HepG2 (cell line): ENCODE data around the gene DPP6. TPM values are rescaled to one million over a fixed set of nuclear protein-coding genes. Genes with fewer than 3 reads are reported as not detected.

Source experiments
- DRAP1 ChIP-seq: IDR thresholded peaks from 2 replicates; pipeline ENCODE4 v1.6.1; 2016; ENCODE audit warnings: missing genetic modification reagents, missing compliant biosample characterization
- FOXP4 ChIP-seq: sonication (generic); formaldehyde crosslinking; IDR thresholded peaks from 2 replicates; pipeline ENCODE4 v1.4.0; 2020; ENCODE audit warnings: missing genetic modification reagents
- HMG20B ChIP-seq: conservative IDR thresholded peaks from 2 replicates; pipeline ENCODE4 v1.6.1; 2016; ENCODE audit warnings: missing genetic modification reagents, missing compliant biosample characterization
- KLF9 ChIP-seq: IDR thresholded peaks from 2 replicates; pipeline ENCODE4 v1.6.1; 2016; ENCODE audit warnings: low read depth
- MEF2D ChIP-seq: sonication (generic); formaldehyde crosslinking; IDR thresholded peaks from 2 replicates; pipeline ENCODE4 v1.5.1; 2020; ENCODE audit warnings: mild to moderate bottlenecking, missing genetic modification reagents
- MTERF4 ChIP-seq: sonication (generic); formaldehyde crosslinking; IDR thresholded peaks from 2 replicates; pipeline ENCODE4 v1.8.0; 2023; ENCODE audit warnings: mild to moderate bottlenecking, missing genetic modification reagents
- NFAT5 ChIP-seq: sonication (generic); formaldehyde crosslinking; IDR thresholded peaks from 2 replicates; pipeline ENCODE4 v1.4.0; 2020; ENCODE audit warnings: missing genetic modification reagents
- RAD21 ChIP-seq: fragments of 450-650 bp; formaldehyde crosslinking; IDR thresholded peaks from 2 replicates; pipeline ENCODE4 v1.5.0; 2020; ENCODE audit warnings: mild to moderate bottlenecking
- SIX1 ChIP-seq: sonication (generic); formaldehyde crosslinking; IDR thresholded peaks from 2 replicates; pipeline ENCODE4 v1.4.0; 2020; ENCODE audit warnings: missing genetic modification reagents, borderline replicate concordance
- SIX4 ChIP-seq: sonication (generic); formaldehyde crosslinking; IDR thresholded peaks from 2 replicates; pipeline ENCODE4 v1.4.0; 2020; ENCODE audit warnings: missing genetic modification reagents
- SOX5 ChIP-seq: IDR thresholded peaks from 2 replicates; pipeline ENCODE4 v1.6.1; 2016; ENCODE audit warnings: borderline replicate concordance
- ZMYM2 ChIP-seq: sonication (generic); formaldehyde crosslinking; IDR thresholded peaks from 2 replicates; pipeline ENCODE4 v1.8.0; 2022; ENCODE audit warnings: mild to moderate bottlenecking, missing genetic modification reagents
- ZNF232 ChIP-seq: sonication (generic); formaldehyde crosslinking; IDR thresholded peaks from 2 replicates; pipeline ENCODE4 v1.4.0; 2020; ENCODE audit warnings: missing genetic modification reagents, borderline replicate concordance
- ZNF564 ChIP-seq: sonication (generic); formaldehyde crosslinking; IDR thresholded peaks from 2 replicates; pipeline ENCODE4 v1.8.1; 2023; ENCODE audit warnings: mild to moderate bottlenecking, missing genetic modification reagents
- ZNF609 ChIP-seq: sonication (generic); formaldehyde crosslinking; IDR thresholded peaks from 2 replicates; pipeline ENCODE4 v1.4.0; 2020; ENCODE audit warnings: mild to moderate bottlenecking, missing genetic modification reagents, borderline replicate concordance
- ZNF704 ChIP-seq: sonication (generic); formaldehyde crosslinking; IDR thresholded peaks from 2 replicates; pipeline ENCODE4 v1.8.1; 2023; ENCODE audit warnings: mild to moderate bottlenecking, inconsistent platforms, moderate library complexity, missing genetic modification reagents, borderline replicate concordance
- polyA plus RNA-seq, 8 experiments: library from polyadenylated mRNA; depleted of rRNA in 3 of 8; stranded (reverse) in 7 of 8; unstranded in 1 of 8; fragments of >200 nt; fragmentation: Illumina TruSeq in 4 of 8; extraction: Trizol in 4 of 8; gene quantifications; 2 replicates each; pipeline versions ENCODE4 v1.2.1 to v1.2.3, GENCODE V29; 2011 to 2016; ENCODE audit warnings: low read depth in 4 of 8, missing spikeins in 1 of 8, mixed read lengths in 1 of 8; ENCODE audit not compliant: insufficient read depth in 1 of 8
- total RNA-seq, 5 experiments: library from RNA; depleted of rRNA; stranded (reverse); fragments of >200 nt; fragmentation: Illumina TruSeq; extraction: Trizol; gene quantifications; 2 replicates each; pipeline ENCODE4 v1.2.3, GENCODE V29; 2016; ENCODE audit warnings: low read depth in 1 of 5

DPP6 gene
- total and polyA plus RNA-seq, 2 of the 13 experiments (the other 11 are each of a cell fraction or from before 2014, with no cell fraction given): not detected

GRCh38 chr7:154302380-154302779 is 250.2 kb downstream of the DPP6 start (continued):
- TF ChIP-seq ZNF609 (CRISPR knock-in tag) (peak; percentile 55; the same call in 1 of the 2 replicates), FOXP4 (no peak), KLF9 (CRISPR knock-in tag) (no peak), RAD21 (CRISPR knock-in tag) (peak; percentile 59), ZNF232 (no peak), ZMYM2 (CRISPR knock-in tag) (no peak), ZNF564 (CRISPR knock-in tag) (no peak), NFAT5 (CRISPR knock-in tag) (no peak), SOX5 (CRISPR knock-in tag) (peak; percentile 18; the same call in 1 of the 2 replicates), MTERF4 (CRISPR knock-in tag) (no peak), ZNF704 (CRISPR knock-in tag) (no peak), SIX1 (peak; percentile 100), MEF2D (CRISPR knock-in tag) (no peak), SIX4 (peak; percentile 99), HMG20B (CRISPR knock-in tag) (peak; percentile 86), DRAP1 (no peak)
